LoVo (cell line): ENCODE results near the gene NDUFA8.
A peak's percentile ranks its signal among the peaks of the same experiment; 100 is the strongest.
"Not testable (repeated sequence)": the region's sequence is repeated elsewhere in the genome, so short reads cannot be mapped to it uniquely, and the experiment has no call there.

Experiments
- DNase-seq: peaks from one replicate; pipeline ENCODE4 v3.0.0-alpha.2; 2016; ENCODE audit warnings: low spot score

The NDUFA8 gene

GRCh38 chr9:122120316-122121071 is 39.1 kb downstream of the NDUFA8 start:
- no peak for DNase-seq

DNA sequence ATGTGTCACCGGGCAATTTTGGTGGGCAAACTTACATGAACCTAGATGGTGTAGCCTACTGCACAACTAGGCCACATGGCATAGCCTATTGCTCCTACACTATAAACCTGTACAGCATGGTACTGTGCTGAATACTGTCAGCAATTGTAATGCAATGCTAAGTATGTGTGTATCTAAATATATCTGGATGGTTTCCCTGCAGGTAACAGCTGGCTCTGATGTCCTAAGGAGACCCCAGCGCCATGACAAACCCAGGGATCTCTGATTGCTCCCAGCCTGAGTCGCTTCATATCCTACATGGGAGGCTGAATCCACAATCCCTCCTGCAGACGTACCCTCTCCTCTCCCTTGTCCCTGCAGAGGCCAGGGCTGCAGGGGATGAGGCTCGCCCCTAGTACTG is 39.9 kb downstream of the NDUFA8 start:
- DNase-seq: no peak

DNA sequence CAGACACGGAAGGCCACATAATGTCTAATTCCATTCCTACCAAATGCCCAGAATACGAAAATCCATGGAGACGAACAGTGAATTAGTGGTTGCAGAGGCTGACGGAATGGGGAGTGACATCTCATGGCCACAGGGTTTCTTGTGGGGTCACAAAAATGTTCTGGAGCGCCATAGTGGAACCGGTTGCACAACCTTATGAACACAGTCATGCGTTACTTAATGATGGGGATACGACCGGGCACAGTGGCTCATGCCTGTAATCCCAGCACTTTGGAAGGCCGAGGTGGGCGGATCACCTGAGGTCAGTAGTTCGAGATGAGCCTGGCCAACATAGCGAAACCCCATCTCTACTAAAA is 40.4 kb downstream of the NDUFA8 start:
- DNase-seq: no peak

DNA sequence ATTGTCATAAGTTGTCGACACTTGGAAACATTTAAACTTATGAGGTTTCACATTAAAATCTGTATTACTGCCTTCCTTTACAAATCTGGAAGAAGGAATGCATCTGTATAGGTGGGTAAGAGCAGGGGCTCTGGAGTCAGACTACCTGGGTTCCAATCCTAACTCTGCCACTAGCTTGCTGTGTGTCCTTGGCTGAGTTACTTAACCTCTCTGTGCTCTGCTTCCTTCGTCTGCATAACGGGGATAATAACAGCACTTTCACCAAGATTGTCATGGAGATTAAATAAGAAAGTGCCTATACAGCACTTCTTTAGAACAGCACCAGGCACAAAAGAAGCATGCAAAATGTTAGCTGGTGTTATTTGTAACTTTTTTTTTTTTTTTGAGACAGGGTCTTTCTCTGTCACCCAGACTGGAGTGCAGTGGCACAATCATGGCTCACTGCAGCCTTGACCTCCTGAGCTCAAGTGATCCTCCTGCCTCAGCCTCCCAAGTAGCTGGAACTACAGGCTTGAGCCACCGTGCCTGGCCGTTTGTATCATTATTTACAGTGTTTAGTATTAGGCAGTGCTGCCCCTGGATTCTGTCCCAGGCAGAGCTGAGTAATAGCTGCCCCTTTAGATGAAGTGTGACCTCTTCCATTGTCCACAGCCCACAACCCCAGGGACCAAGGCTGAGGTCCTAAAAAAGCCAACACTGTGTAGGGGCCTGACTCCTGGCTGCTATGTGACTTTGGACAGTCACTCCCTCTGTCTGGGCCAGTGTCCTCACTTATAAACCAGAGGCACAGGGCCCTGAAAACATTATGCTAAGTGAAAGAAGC is 41.0 kb downstream of the NDUFA8 start:
- DNase-seq: no peak

DNA sequence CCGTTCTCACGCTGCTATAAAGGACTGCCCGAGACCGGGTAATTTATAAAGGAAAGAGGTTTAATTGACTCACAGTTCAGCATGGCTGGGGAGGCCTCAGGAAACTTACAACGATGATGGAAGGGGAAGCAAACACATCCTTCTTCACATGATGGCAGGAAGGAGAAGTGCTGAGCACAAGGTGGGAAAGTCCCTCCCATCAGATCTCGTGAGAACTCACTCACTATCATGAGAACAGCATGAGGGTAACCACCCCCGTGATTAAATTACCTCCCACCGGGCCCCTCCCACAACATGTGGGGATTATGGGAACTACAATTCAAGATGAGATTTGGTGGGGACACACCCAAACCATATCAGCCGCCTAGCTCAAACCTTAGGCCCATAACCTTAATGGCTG is 42.3 kb downstream of the NDUFA8 start:
- DNase-seq: not testable (repeated sequence)

DNA sequence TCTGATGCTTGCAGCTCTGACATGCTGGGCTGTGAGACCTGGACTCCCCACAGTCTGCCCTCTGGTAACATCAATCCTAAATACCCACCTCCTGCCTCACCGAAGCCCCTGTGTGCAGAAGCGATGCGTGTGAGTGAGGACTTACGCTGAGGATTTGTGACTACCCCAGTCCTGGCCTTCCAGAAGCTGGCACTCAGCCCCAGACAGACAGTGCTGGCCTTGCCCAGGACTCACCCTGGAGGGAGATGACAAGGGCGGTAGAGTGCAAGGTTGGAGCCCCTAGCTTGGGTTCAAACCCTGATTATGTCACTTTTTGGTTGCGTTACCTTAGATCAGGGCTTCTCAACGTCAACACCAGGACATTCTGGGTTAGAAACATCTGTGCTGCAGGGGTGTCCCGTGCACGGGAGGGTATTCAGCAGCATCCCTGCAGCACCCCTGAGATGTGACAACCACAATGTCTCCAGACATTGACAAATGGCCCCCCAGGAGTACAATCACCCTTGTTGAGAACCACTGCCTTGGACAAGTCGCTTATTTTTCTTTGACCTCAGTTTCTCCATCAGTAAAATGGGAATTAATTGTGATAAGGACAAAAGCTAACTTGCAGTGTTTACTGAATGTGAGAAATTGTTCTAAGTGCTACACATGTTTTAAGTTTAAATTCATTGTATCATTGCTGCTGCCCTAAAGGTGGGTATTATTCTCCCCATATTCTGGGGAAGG is 43.0 kb downstream of the NDUFA8 start:
- no peak for DNase-seq

DNA sequence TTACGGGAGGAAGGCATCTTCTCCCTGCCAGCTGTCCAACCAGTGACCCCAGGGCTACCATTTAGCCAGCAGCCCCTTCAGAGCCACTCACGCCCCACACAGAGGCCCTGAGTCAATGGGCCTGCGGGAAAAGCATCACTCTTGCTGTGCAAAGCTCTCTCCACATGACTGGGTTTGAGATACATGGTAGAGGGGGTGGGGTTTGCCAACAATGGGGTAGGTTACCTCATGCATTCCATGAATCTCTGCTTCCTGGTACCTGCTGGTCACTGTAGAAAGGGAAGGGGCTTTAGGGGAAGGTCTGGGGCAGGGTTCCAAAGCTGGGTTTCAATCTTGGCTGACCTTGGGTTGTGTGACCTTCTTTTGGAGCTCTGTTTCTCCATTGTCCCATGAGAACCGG is 43.5 kb downstream of the NDUFA8 start:
- no peak for DNase-seq

DNA sequence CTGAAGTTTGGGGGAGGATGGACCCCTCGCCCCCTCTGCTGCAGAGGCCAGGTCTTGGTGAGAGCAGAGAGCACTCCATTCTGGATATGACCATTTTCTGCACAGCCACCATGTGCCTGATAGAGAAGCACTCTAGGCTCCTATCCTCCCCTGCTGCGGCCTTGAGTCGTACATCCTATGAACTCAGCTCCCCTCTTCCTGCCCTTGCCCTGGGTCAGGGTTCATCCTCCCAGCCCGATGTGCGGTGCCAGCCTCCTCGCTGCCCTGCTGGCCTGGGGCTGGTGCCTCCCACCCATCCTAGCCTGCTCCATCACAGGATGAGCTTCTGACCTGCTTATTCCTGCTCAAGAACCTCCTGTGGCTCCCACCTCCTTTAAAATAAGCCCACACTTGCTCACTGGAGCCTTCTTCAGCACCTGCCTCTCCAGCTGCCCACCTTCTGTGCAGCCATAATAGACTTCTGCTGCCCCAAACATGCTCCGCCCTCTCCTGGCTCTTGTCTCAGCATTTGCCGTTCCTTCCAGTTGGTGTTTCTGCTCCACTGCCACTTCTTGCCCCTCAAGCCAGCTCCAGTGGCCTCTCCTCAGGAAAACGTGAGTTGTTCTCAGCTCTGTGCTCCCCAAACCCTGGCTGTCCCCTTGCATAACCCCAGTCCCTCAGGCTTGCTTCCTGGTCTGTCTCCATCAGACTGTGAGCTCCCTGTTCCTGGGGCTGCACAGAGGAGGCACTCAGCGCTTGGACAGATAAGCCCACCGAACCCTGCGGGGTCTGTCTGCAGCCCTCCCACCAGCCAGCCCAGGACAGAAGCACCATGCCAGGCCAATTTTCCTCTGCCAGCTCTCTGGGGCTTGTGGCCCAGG is 44.2 kb downstream of the NDUFA8 start:
- no peak for DNase-seq

DNA sequence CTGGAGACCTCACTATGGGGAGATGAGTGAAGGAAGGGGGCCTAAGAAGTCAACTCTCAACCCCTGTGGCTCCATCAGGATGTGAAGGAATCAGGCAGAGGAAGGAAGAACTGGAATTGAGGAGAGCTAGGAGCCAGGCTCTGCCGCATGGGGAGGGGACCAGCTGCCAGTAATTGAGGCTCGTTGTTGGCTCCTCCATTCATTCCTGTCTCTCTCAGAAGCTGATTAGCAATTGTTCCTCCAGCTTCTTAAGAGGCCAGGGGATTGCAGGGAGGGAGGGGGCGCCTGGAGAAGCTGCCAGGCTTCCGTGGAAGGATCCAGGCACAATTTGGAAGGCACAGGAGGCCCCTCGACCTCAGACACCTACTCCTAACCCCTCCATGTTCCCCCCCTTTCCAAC is 46.0 kb downstream of the NDUFA8 start:
- no peak for DNase-seq

DNA sequence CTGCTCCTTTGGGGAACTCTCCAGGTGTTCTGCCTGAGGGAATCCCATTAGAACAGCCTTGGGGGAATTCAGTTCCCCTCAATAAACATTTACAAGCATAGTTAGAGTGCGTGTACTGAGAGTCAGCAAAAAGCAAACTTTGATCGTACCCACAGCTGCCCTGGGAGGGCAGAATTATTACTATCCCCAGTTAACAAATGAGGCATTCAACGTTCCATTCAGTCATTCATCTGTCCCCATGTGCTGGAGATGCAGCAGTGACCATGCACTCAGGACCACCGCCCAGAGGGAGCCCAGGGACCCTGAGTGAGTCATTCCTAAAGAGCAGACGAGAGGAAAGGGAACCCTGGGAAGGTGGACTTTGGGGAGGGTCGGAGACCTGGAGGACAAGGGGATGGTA is 47.3 kb downstream of the NDUFA8 start:
- no peak for DNase-seq

DNA sequence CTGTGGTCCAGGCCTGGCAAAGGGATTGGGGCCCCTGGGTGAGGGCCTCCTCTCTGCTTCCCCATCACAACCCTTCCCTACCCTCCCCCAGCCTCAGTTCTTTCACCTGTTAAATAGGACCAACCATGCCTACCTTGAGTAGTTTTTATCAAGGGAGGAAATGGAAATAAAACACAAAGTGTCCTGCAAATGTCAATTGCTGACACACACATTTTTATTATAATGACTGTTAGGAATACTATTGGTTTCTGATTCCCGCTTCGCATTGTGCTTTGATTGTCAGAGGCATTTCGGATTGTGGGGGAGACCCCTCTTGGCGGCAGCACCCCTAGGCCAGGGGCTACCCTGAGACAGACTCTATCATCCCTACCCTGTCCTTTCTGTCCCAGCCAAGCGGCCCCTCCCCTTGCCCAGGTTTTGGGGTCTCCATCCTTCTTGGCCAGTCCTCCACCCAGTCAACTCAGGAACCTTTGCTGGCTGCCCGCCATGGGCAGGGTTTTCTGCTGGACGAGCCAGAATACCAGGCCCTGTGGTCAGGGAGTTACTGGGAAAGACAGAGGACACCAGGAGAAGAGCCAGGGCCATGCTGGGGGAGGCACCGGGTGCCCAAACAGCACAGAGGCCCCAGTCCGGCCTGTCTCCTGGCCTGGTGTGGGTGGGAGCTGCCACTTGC is 48.0 kb downstream of the NDUFA8 start:
- no peak for DNase-seq

- no peak for DNase-seq
These were observed 49.3 kb downstream of the NDUFA8 start for GRCh38 chr9:122110100-122110833.

- DNase-seq: no peak
These were observed 50.4 kb downstream of the NDUFA8 start for GRCh38 chr9:122109035-122109813.

GRCh38 chr9:122107291-122107805 is 52.2 kb downstream of the NDUFA8 start:
- no peak for DNase-seq

GRCh38 chr9:122106576-122106975 is 53.0 kb downstream of the NDUFA8 start:
- DNase-seq: no peak

DNA sequence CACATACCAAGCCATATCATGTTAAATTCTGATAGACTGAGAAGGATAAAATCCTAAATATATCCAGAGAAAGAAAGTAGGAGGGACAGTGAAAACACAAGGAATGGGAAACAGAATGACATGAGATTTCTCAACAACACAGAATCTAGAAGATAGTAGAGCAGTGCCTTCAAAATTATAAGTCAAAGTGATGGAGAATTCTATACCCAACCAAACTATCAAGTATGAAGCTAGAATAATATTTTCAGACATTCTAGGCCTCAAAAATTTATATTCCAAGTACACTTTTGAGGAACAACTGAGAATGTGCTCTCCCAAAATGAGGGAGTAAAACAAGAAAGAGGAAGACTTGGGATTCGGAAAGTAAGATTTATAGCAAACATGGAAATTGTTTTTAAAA is 55.6 kb downstream of the NDUFA8 start:
- DNase-seq: no peak

GRCh38 chr9:122102156-122102555 is 57.4 kb downstream of the NDUFA8 start:
- no peak for DNase-seq

DNA sequence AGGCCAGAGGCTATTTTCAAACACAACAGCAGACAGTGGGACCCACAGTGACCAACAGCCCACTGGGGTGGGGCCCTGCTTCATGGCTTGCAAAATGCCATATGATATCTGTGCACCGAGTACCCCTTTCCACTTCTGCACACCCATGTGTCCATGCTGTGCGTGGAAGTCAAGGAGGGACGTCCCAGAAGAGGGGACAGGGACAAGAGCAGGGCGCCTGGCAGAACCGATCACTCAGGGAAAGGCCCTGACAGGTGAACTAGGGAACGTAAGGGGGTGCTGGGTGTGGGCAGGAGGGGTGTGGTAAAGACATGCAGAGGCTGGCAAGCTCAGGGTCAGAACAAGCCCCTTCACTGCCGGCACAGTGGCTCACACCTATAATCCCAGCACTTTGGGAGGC is 58.8 kb downstream of the NDUFA8 start:
- DNase-seq: no peak

GRCh38 chr9:122099271-122099869 is 60.2 kb downstream of the NDUFA8 start:
- peak; percentile 77 for DNase-seq
